Loucy (cell line): Measurements from ENCODE around the gene PTPRK.

Experiments
- H2AFZ ChIP-seq: fragments of 200-600 bp; sonication (generic); 2 replicates; pipeline ENCODE4 v1.6.0; 2016; ENCODE audit warnings: antibody characterized with exemption, mild to moderate bottlenecking, low read length, moderate library complexity
- H3F3A ChIP-seq: fragments of 200-600 bp; 2 replicates; pipeline ENCODE4 v1.6.0; 2016; ENCODE audit warnings: antibody characterized with exemption, low read depth, mild to moderate bottlenecking
- H3K27me3 ChIP-seq: fragments of 200-600 bp; sonication (generic); 2 replicates; pipeline ENCODE4 v1.6.1; 2014; ENCODE audit warnings: low read length, mild to moderate bottlenecking; ENCODE audit not compliant: insufficient read depth, poor library complexity, severe bottlenecking
- H3K36me3 ChIP-seq: fragments of 200-600 bp; sonication (generic); 2 replicates; pipeline ENCODE4 v1.6.1; 2016; ENCODE audit warnings: low read length; ENCODE audit not compliant: insufficient read depth
- H3K4me1 ChIP-seq: fragments of 200-600 bp; sonication (generic); 2 replicates; pipeline ENCODE4 v1.5.1; 2014; ENCODE audit warnings: low read length, mild to moderate bottlenecking; ENCODE audit not compliant: insufficient read depth, poor library complexity, severe bottlenecking
- H3K4me2 ChIP-seq: fragments of 200-600 bp; sonication (generic); 2 replicates; pipeline ENCODE4 v1.6.0; 2014; ENCODE audit warnings: antibody characterized with exemption, low read length, low read depth, mild to moderate bottlenecking; ENCODE audit not compliant: poor library complexity, severe bottlenecking
- H3K4me3 ChIP-seq: fragments of 200-600 bp; sonication (generic); 2 replicates; pipeline ENCODE4 v1.5.1; 2014; ENCODE audit warnings: low read length, mild to moderate bottlenecking, mixed read lengths; ENCODE audit not compliant: poor library complexity, severe bottlenecking
- H3K79me2 ChIP-seq: fragments of 200-600 bp; sonication (generic); 2 replicates; pipeline ENCODE4 v1.6.1; 2014; ENCODE audit warnings: low read length; ENCODE audit not compliant: insufficient read depth
- H3K9ac ChIP-seq: fragments of 200-600 bp; sonication (generic); 2 replicates; pipeline ENCODE4 v1.6.0; 2014; ENCODE audit warnings: mild to moderate bottlenecking, low read depth, low read length, moderate library complexity; ENCODE audit not compliant: poor library complexity, severe bottlenecking
- H3K9me2 ChIP-seq: fragments of 200-600 bp; sonication (generic); replicated peaks from 2 replicates; pipeline ENCODE4 v1.6.1; 2016; ENCODE audit warnings: low read depth, low read length, mixed read lengths
- H3K9me3 ChIP-seq: fragments of 200-600 bp; sonication (generic); 2 replicates; pipeline ENCODE4 v1.6.1; 2014; ENCODE audit warnings: mild to moderate bottlenecking, antibody characterized with exemption, low read length, low read depth; ENCODE audit not compliant: insufficient read depth
- H4K20me1 ChIP-seq: fragments of 200-600 bp; sonication (generic); 2 replicates; pipeline ENCODE4 v1.6.0; 2014; ENCODE audit warnings: antibody characterized with exemption, low read length, mild to moderate bottlenecking; ENCODE audit not compliant: insufficient read depth, poor library complexity, severe bottlenecking
- EZH2phosphoT487 ChIP-seq: fragments of 200-600 bp; IDR thresholded peaks from 2 replicates; pipeline ENCODE4 v1.6.1; 2018; ENCODE audit warnings: antibody characterized with exemption, mild to moderate bottlenecking, moderate library complexity, borderline replicate concordance
- TF ChIP-seq, protein P1 (sequence below): fragments of 200-600 bp; sonication (generic); conservative IDR thresholded peaks from 2 replicates; pipeline ENCODE4 v1.5.1; 2014; ENCODE audit warnings: mild to moderate bottlenecking, antibody characterized with exemption, low read length

Gene PTPRK

DNA sequence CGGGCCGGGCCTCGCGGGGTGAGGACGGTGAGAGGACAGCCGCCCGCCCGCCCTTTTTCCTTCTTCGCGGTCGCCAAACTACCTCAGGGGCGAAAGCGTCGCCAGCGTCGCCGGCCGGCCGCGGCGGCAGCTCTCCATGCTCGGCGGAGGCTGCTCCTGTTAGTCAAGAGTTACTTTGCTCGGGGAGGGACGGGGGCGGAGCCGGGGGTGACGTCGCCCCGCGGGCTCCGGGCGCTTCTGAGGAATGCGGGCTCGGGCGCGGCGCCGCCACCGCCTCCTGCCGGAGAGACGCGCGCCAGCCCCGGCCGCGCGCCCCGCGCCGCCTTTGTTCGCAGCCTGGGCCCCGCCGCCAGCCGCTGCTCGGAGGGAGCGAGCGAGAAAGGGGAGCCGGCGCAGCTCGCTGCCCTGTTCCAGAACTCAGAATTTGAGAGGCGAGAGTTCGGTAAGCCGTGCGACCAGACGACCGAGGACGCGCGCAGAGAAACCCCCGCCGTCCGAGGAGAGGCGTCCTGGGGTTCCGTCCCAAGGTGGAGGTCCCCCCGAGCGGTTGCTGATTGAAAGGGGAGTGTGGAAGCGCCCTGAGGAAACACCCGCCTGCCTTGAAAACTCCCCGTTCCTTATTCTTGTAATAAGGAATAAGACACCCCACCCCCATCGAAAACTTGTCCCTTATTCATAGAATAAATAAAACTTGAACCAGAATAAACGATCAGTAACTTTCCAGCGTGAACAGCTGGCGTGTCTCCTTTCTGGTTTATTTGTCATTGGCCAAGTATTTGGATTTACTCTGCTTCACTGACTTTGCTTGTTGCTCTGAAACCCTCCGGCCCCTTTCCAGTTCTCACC lies at the start of gene PTPRK:
Gene PTPRK (minus strand): TSS at position 164 of the 846 bp plus-strand sequence. CDS start 241 bp downstream, outside the sequence.
- no peaks in the 10 kb centered on the region for H3K36me3 ChIP-seq
- H3K4me3 ChIP-seq = no peak within 1 kb of the TSS
- no peaks in the 10 kb centered on the region for H3K9me2 ChIP-seq
- no peak for TF ChIP-seq EZH2phosphoT487
- TF ChIP-seq, protein P1, sequence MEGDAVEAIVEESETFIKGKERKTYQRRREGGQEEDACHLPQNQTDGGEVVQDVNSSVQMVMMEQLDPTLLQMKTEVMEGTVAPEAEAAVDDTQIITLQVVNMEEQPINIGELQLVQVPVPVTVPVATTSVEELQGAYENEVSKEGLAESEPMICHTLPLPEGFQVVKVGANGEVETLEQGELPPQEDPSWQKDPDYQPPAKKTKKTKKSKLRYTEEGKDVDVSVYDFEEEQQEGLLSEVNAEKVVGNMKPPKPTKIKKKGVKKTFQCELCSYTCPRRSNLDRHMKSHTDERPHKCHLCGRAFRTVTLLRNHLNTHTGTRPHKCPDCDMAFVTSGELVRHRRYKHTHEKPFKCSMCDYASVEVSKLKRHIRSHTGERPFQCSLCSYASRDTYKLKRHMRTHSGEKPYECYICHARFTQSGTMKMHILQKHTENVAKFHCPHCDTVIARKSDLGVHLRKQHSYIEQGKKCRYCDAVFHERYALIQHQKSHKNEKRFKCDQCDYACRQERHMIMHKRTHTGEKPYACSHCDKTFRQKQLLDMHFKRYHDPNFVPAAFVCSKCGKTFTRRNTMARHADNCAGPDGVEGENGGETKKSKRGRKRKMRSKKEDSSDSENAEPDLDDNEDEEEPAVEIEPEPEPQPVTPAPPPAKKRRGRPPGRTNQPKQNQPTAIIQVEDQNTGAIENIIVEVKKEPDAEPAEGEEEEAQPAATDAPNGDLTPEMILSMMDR = no peak
- H3K9ac ChIP-seq = no peak within 1 kb of the TSS
- no peak within 1 kb of the TSS for H3K4me2 ChIP-seq
- no peak within 1 kb of the TSS for H2AFZ ChIP-seq
- H3K79me2 ChIP-seq = no peaks in the 10 kb centered on the region
- H3F3A ChIP-seq = no peaks in the 10 kb centered on the region
- no peaks in the 10 kb centered on the region for H3K27me3 ChIP-seq
- no peaks in the 10 kb centered on the region for H3K9me3 ChIP-seq
- no peaks in the 10 kb centered on the region for H3K4me1 ChIP-seq
- no peaks in the 10 kb centered on the region for H4K20me1 ChIP-seq

DNA sequence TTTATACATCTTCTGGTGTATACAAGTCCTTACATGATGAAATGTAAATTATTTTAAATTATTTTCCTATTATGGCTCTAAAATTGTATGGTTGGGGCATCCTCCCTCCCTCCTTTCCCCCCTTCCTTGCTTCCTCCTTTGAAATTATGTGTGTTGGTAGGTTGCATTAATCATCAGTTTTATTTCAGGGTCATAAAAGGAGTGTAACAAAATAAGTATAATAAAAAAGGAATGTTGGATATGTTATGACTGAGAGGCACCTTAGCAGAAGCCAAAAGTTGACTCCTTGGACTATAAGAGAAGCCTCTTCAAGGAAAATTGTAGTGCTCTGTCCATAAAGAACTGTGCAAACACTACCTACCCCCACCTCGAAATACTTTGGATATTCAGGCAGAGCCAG lies 46.6 kb upstream of the PTPRK start:
- Histone ChIP-seq H3K4me1 (no peaks in the 10 kb centered on the region), H2AFZ (no peak overlapping the region), H3K4me2 (no peak overlapping the region)

DNA sequence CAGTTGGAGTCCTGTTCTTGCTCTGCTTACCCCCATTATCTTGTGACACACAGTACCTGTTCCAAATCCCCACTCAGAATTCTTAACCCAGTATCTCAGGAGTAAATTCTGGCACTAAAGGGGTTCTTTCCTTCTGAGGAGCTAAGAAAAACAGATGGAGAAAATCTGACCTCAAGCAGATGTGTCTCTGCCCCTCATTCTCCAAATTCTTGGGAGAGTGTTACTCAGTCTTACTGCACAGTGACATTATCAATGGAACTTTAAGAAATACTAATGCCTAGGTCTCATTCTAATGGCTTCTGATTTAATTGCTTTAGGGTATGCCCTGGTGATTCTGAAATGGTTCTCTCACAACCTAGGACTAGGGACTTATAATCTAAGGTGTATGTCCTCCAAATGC lies 40.6 kb upstream of the PTPRK start:
- H3K9ac ChIP-seq = no peak overlapping the region
- no peaks in the 10 kb centered on the region for H3F3A ChIP-seq
- H3K4me3 ChIP-seq = no peak overlapping the region
- no peak for TF ChIP-seq EZH2phosphoT487
- TF ChIP-seq, protein P1 = no peak
- no peak overlapping the region for H2AFZ ChIP-seq
- H3K9me3 ChIP-seq = no peaks in the 10 kb centered on the region
- H3K27me3 ChIP-seq = no peaks in the 10 kb centered on the region
- H4K20me1 ChIP-seq = no peaks in the 10 kb centered on the region
- H3K9me2 ChIP-seq = no peaks in the 10 kb centered on the region
- no peaks in the 10 kb centered on the region for H3K79me2 ChIP-seq
- H3K4me1 ChIP-seq = no peaks in the 10 kb centered on the region
- H3K4me2 ChIP-seq = no peak overlapping the region
- H3K36me3 ChIP-seq = no peaks in the 10 kb centered on the region

More for the DNA sequence above, 46.6 kb upstream of the PTPRK start:
- Histone ChIP-seq H4K20me1 (no peaks in the 10 kb centered on the region), H3K9ac (no peak overlapping the region), H3K36me3 (no peaks in the 10 kb centered on the region), H3K9me2 (no peaks in the 10 kb centered on the region), H3K9me3 (no peaks in the 10 kb centered on the region), H3F3A (no peaks in the 10 kb centered on the region), H3K27me3 (no peaks in the 10 kb centered on the region), H3K79me2 (no peaks in the 10 kb centered on the region), H3K4me3 (no peak overlapping the region)
- TF ChIP-seq EZH2phosphoT487 = no peak
- TF ChIP-seq, protein P1 = no peak
